CD4-positive, CD25-positive, alpha-beta regulatory T cell (primary cell): ENCODE measurements around the gene HTR1B. TPM values are rescaled to one million over a fixed set of nuclear protein-coding genes. Genes with fewer than 3 reads are reported as not detected.

Experiments used
- ATAC-seq, 2 donors: fragments of 150-1000 bp; cut with Tn5 transposase; one replicate each; pipeline ENCODE4 v1.10.0; 2021; ENCODE audit warnings: low read depth in 2 of 2, moderate number of reproducible peaks in 2 of 2, moderate library complexity in 1 of 2
- DNase-seq, 3 donors: peaks; one replicate each; pipeline versions ENCODE4 v3.0.0 to v3.0.0-alpha.2; 2012 to 2022; ENCODE audit warnings: mixed read lengths in 1 of 3
- H3K27ac ChIP-seq: one replicate; pipeline ENCODE4 v1.7.0; 2013; ENCODE audit warnings: mild to moderate bottlenecking, low read length; ENCODE audit not compliant: insufficient read depth, poor library complexity, severe bottlenecking
- H3K27me3 ChIP-seq: one replicate; pipeline ENCODE4 v1.7.0; 2013; ENCODE audit warnings: low read length; ENCODE audit not compliant: control insufficient read depth, insufficient read depth
- H3K36me3 ChIP-seq: one replicate; pipeline ENCODE4 v1.7.0; 2013; ENCODE audit warnings: mild to moderate bottlenecking, low read length, moderate library complexity; ENCODE audit not compliant: control insufficient read depth, insufficient read depth
- H3K4me1 ChIP-seq: 2 replicates; pipeline ENCODE4 v1.7.0; 2013; ENCODE audit warnings: mild to moderate bottlenecking, low read length; ENCODE audit not compliant: insufficient read depth, control insufficient read depth, poor library complexity, severe bottlenecking
- H3K4me3 ChIP-seq: one replicate; pipeline ENCODE4 v1.7.0; 2013; ENCODE audit warnings: low read depth, mild to moderate bottlenecking, low read length, moderate library complexity
- H3K9me3 ChIP-seq, 2 experiments: 1 replicate in 1 of 2; 2 replicates in 1 of 2; pipeline ENCODE4 v1.7.0; 2013; ENCODE audit warnings: low read length in 2 of 2, mild to moderate bottlenecking in 1 of 2, moderate library complexity in 1 of 2; ENCODE audit not compliant: control insufficient read depth in 2 of 2
- H3K27ac Mint-ChIP-seq, 3 donors: one replicate each; pipeline ENCODE4 v1.8.0; 2020 to 2022; ENCODE audit warnings: mild to moderate bottlenecking in 3 of 3, mixed read lengths in 3 of 3, moderate library complexity in 2 of 3
- H3K27me3 Mint-ChIP-seq: one replicate; pipeline ENCODE4 v1.8.0; 2022; ENCODE audit warnings: mild to moderate bottlenecking, mixed read lengths
- H3K36me3 Mint-ChIP-seq: one replicate; pipeline ENCODE4 v1.8.0; 2020; ENCODE audit warnings: mixed read lengths
- H3K4me1 Mint-ChIP-seq, 4 donors: one replicate each; pipeline ENCODE4 v1.8.0; 2020 to 2022; ENCODE audit warnings: mixed read lengths in 4 of 4, mild to moderate bottlenecking in 1 of 4
- H3K4me3 Mint-ChIP-seq, 4 donors: one replicate each; pipeline ENCODE4 v1.8.0; 2020 to 2022; ENCODE audit warnings: mild to moderate bottlenecking in 4 of 4, mixed read lengths in 4 of 4, moderate library complexity in 3 of 4
- H3K9me3 Mint-ChIP-seq, 7 donors: one replicate each; pipeline ENCODE4 v1.8.0; 2020 to 2022; ENCODE audit warnings: mixed read lengths in 7 of 7, mild to moderate bottlenecking in 3 of 7, moderate library complexity in 2 of 7
- polyA plus RNA-seq, 4 donors: library from polyadenylated mRNA; unstranded; fragments of 300-500 nt; fragmentation: Illumina TruSeq; gene quantifications; one replicate each; pipeline ENCODE4 v1.2.3, GENCODE V29; 2021
- total RNA-seq: library from RNA; stranded (reverse); gene quantifications from one replicate; pipeline ENCODE4 v1.2.3, GENCODE V29; 2022

HTR1B gene
- total and polyA plus RNA-seq, 5 donors from 2014 or later, result not detected

DNA sequence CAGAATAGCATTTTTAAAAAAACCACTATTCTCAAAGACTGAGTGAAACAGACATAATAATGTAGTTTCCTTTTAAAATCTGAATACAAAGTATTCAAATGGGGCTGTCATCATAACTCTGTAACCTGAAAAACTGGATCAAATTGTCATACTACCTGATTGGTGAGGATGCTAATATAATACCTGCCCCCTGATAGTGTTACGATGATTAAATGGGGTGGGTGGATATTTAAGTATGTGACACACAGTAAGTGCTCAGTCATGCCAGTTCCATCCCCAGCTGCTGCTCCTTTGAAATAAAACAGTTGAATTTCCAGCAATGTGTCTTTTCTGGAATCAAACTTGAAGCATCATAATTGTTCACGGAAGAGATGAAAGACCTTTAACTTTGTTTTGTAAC is 8.9 kb downstream of the HTR1B start:
- no peak overlapping the region for H3K4me3 ChIP-seq
- H3K9me3 ChIP-seq, result no peaks in the 10 kb centered on the region
- no peak overlapping the region for H3K27ac ChIP-seq
- Mint-ChIP-seq H3K27ac (no peak overlapping the region), H3K4me1 (no peaks in the 10 kb centered on the region), H3K4me3 (no peak overlapping the region), H3K9me3 (peaks cover 0 to 3% (median 0%) of the 10 kb centered on the region in 7 donors), H3K36me3 (no peaks in the 10 kb centered on the region), H3K27me3 (no peaks in the 10 kb centered on the region)
- no peak for DNase-seq
- H3K36me3 ChIP-seq, result no peaks in the 10 kb centered on the region
- no peaks in the 10 kb centered on the region for H3K4me1 ChIP-seq
- no peaks in the 10 kb centered on the region for H3K27me3 ChIP-seq
- ATAC-seq, result no peak

DNA sequence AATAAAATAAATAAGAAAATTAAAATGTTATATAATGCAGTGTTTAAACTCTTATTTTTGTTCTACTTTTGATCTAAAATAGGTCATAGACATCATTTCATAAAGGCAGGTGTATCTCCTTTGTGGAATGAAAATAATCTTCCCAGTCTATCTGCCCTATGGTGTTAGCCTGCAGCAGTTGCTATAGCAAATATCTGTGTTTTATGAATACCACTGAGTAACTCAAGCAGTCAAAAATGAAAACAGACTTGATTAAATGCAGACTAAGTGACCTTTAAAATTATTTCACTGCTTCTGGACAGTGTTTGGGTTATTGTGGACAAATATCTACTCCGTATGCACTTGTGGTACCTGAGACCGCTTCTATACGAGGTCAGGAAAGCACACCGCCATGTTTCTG is 11.8 kb downstream of the HTR1B start:
- no peaks in the 10 kb centered on the region for H3K4me1 ChIP-seq
- H3K27ac Mint-ChIP-seq, result no peak overlapping the region
- no peak overlapping the region for H3K4me3 Mint-ChIP-seq
- no peaks in the 10 kb centered on the region for H3K27me3 Mint-ChIP-seq
- ATAC-seq (no peak), DNase-seq (no peak)
- H3K4me3 ChIP-seq, result no peak overlapping the region
- H3K36me3 ChIP-seq, result no peaks in the 10 kb centered on the region
- no peaks in the 10 kb centered on the region for H3K4me1 Mint-ChIP-seq
- H3K9me3 ChIP-seq, result no peaks in the 10 kb centered on the region
- no peaks in the 10 kb centered on the region for H3K36me3 Mint-ChIP-seq
- H3K9me3 Mint-ChIP-seq, result peaks cover 0 to 2% (median 0%) of the 10 kb centered on the region in 7 donors
- H3K27me3 ChIP-seq, result no peaks in the 10 kb centered on the region
- no peak overlapping the region for H3K27ac ChIP-seq

DNA sequence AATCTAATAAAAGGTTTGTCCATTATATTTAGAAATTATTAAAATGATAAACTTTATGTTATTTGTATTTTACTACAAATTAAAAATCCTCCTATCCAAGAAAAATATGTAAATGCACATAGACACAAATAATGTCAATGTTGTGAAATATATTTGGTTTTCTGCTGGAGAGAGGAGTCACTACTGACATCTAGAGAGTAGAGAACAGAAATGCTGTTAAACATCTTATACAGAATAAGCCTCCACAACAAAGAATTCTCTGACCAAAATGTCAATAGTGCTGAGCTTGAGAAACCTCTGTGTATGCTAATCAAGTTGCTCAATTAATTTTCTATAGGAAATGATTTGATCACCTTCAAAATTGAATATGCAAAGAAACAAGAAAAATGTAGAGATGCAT is 12.4 kb downstream of the HTR1B start:
- Histone ChIP-seq H3K36me3 (no peaks in the 10 kb centered on the region), H3K9me3 (no peaks in the 10 kb centered on the region), H3K4me3 (no peak overlapping the region), H3K27me3 (no peaks in the 10 kb centered on the region), H3K4me1 (no peaks in the 10 kb centered on the region), H3K27ac (no peak overlapping the region)
- H3K4me1 Mint-ChIP-seq, result no peaks in the 10 kb centered on the region
- no peaks in the 10 kb centered on the region for H3K27me3 Mint-ChIP-seq
- no peak for DNase-seq
- no peaks in the 10 kb centered on the region for H3K36me3 Mint-ChIP-seq
- no peak overlapping the region for H3K27ac Mint-ChIP-seq
- no peak overlapping the region for H3K4me3 Mint-ChIP-seq
- peaks cover 0 to 2% (median 0%) of the 10 kb centered on the region in 7 donors for H3K9me3 Mint-ChIP-seq
- ATAC-seq, result no peak

DNA sequence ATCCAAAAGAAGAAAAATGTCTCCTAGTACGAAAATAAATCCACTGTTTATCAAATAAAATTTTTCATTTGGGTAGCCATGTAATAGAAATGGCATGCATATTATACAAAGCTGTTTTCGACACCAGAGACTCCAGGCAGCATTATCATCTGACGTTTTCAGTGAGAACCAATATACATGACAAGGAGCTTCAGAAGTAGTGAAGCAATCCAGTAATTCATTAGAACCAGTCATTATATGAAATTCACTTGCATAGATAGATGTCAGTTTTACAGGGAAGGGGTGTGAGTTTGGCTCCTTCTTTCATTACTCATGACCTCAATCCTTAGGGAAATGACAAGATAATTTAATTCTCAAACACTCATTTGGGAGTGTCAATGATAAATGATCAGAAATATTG is 14.7 kb downstream of the HTR1B start:
- H3K9me3 Mint-ChIP-seq, result peaks cover 0 to 2% (median 0%) of the 10 kb centered on the region in 7 donors
- no peaks in the 10 kb centered on the region for H3K4me1 Mint-ChIP-seq
- no peak overlapping the region for H3K4me3 ChIP-seq
- ATAC-seq, result no peak
- no peak overlapping the region for H3K4me3 Mint-ChIP-seq
- H3K4me1 ChIP-seq, result no peaks in the 10 kb centered on the region
- H3K36me3 ChIP-seq, result no peaks in the 10 kb centered on the region
- no peaks in the 10 kb centered on the region for H3K36me3 Mint-ChIP-seq
- no peak for DNase-seq
- no peak overlapping the region for H3K27ac Mint-ChIP-seq
- no peak overlapping the region for H3K27ac ChIP-seq
- H3K9me3 ChIP-seq, result no peaks in the 10 kb centered on the region
- no peaks in the 10 kb centered on the region for H3K27me3 ChIP-seq
- H3K27me3 Mint-ChIP-seq, result no peaks in the 10 kb centered on the region

DNA sequence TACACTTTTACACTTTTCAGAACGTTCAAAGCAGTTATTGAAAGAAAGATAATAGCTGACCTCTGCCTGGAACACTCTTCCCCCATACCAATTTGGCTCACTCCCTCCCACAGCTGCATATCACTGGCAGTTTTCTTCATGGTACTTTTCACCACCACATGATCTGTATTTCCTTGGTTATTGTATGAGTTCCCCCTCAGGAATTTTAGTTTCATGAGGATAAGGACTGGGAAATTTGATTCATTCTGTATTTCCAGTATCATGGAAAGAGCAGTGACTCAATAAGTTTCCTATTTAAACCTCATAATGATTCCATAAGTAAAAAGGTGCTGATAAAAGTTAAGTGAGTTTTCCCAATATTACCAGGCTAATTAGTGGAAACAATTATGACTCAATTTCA is 16.0 kb downstream of the HTR1B start:
- ATAC-seq (no peak), DNase-seq (no peak)
- Mint-ChIP-seq H3K27me3 (no peaks in the 10 kb centered on the region), H3K27ac (no peak overlapping the region), H3K4me3 (no peak overlapping the region), H3K9me3 (peaks cover 0 to 4% (median 0%) of the 10 kb centered on the region in 7 donors), H3K36me3 (no peaks in the 10 kb centered on the region), H3K4me1 (no peaks in the 10 kb centered on the region)
- Histone ChIP-seq H3K36me3 (no peaks in the 10 kb centered on the region), H3K4me3 (no peak overlapping the region), H3K4me1 (no peaks in the 10 kb centered on the region), H3K9me3 (peaks cover 0 to 2% of the 10 kb centered on the region in 2 experiments), H3K27me3 (no peaks in the 10 kb centered on the region), H3K27ac (no peak overlapping the region)

DNA sequence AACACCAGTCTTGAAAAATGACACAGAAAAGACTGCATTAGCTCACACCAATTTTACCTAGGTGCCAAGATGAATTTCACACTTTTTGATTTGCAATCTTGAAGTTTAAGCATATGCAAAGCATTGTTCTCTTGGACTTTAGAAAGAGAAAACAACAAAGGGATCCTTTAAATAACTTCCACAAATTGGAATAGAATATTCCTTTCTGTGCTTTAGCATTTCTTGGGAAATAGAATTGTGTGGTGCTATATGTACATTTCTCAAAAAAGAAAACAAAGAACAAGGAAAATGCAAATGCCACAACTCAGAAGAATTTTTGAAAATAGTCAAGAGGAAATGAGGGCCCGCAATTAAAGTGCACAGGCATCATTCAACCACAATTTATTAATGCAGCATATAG is 17.0 kb downstream of the HTR1B start:
- Histone ChIP-seq H3K27ac (no peak overlapping the region), H3K36me3 (no peaks in the 10 kb centered on the region), H3K27me3 (no peaks in the 10 kb centered on the region), H3K9me3 (peaks cover 0 to 2% of the 10 kb centered on the region in 2 experiments), H3K4me1 (no peaks in the 10 kb centered on the region), H3K4me3 (no peak overlapping the region)
- peaks cover 0 to 4% (median under 1%) of the 10 kb centered on the region in 7 donors for H3K9me3 Mint-ChIP-seq
- no peak for ATAC-seq
- no peak for DNase-seq
- H3K36me3 Mint-ChIP-seq, result no peaks in the 10 kb centered on the region
- no peaks in the 10 kb centered on the region for H3K4me1 Mint-ChIP-seq
- H3K27me3 Mint-ChIP-seq, result no peaks in the 10 kb centered on the region
- H3K4me3 Mint-ChIP-seq, result no peak overlapping the region
- H3K27ac Mint-ChIP-seq, result no peak overlapping the region

DNA sequence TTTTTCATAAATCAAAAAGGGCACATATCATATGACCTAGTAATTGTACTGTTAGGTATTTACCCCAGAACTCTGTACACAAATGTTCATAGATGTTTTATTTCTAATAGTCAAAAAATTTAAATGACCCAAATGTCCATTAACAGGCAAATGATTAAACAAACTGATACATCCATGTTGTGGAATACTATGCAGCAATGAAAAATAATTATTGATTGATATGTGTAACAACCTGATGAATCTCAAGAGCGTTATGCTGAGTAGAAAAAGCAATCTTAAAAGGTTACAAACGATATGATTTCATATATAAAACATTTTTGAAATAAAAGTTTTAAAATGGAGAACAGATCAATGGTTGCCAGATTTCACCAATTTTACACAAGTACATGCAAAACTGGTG is 18.1 kb downstream of the HTR1B start:
- Histone ChIP-seq H3K27me3 (no peaks in the 10 kb centered on the region), H3K9me3 (peaks cover 0 to 2% of the 10 kb centered on the region in 2 experiments), H3K27ac (no peak overlapping the region), H3K36me3 (no peaks in the 10 kb centered on the region), H3K4me1 (no peaks in the 10 kb centered on the region), H3K4me3 (no peak overlapping the region)
- Mint-ChIP-seq H3K4me3 (no peak overlapping the region), H3K36me3 (no peaks in the 10 kb centered on the region), H3K9me3 (peaks cover 0 to 8% (median 2%) of the 10 kb centered on the region in 7 donors), H3K27ac (no peak overlapping the region), H3K4me1 (no peaks in the 10 kb centered on the region), H3K27me3 (no peaks in the 10 kb centered on the region)
- ATAC-seq, result no peak
- no peak for DNase-seq

DNA sequence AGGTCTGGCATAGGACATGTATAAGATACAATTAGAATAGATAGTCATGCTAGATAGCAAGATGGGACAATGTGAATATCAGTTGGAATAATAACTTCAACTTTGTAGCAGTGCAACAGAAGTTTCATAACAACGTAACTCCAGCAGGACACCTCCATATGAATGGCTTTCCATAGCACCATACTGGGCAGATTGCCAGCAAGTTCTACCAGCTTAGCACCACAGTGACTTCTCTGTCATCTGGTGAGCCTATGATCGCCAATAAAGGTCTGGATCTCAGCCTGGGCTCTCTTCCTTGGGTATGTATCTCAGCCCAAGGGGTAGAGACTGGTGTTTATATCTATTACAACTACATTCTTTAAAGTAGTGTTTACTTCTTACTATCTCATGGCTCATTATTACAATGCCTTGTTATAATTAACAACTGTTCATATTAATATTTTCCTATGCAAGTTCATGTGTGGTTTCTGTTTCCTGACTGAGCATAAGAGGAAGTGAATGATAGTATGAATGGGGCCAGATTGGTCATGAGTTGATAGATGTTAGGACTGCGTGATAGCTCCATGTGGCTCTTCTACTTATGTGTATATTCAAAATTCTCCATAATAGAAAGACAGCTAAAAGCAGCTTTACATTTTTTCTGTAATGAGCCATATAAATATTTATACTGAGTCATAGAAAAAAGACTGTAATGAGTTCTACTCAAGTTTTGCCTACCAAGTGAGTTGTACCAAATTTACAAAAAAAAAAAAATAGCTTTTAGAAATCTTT is 22.9 kb downstream of the HTR1B start:
- H3K36me3 Mint-ChIP-seq, result no peaks in the 10 kb centered on the region
- Histone ChIP-seq H3K4me1 (no peaks in the 10 kb centered on the region), H3K4me3 (no peak overlapping the region), H3K27me3 (no peaks in the 10 kb centered on the region), H3K9me3 (peaks cover 0 to 2% of the 10 kb centered on the region in 2 experiments), H3K27ac (no peak overlapping the region), H3K36me3 (no peaks in the 10 kb centered on the region)
- H3K9me3 Mint-ChIP-seq, result peaks cover 0 to 9% (median 4%) of the 10 kb centered on the region in 7 donors
- no peak overlapping the region for H3K4me3 Mint-ChIP-seq
- no peaks in the 10 kb centered on the region for H3K27me3 Mint-ChIP-seq
- DNase-seq, result no peak
- no peak overlapping the region for H3K27ac Mint-ChIP-seq
- H3K4me1 Mint-ChIP-seq, result no peaks in the 10 kb centered on the region
- ATAC-seq, result no peak
